Ectodermal cell (in vitro differentiated cells): ENCODE measurements around the gene APPL1. TPM values are rescaled to one million over a fixed set of nuclear protein-coding genes. Genes with fewer than 3 reads are reported as not detected.
A peak's percentile ranks its signal among the peaks of the same experiment; 100 is the strongest.

Source experiments
- H3K27ac ChIP-seq: 2 replicates; pipeline ENCODE4 v1.7.0; 2013; ENCODE audit warnings: mild to moderate bottlenecking, low read depth, low read length; ENCODE audit not compliant: insufficient read depth, poor library complexity, severe bottlenecking
- H3K27me3 ChIP-seq: 2 replicates; pipeline ENCODE4 v1.7.0; 2013; ENCODE audit warnings: mild to moderate bottlenecking, low read length; ENCODE audit not compliant: insufficient read depth, control insufficient read depth, poor library complexity, severe bottlenecking
- H3K36me3 ChIP-seq: one replicate; pipeline ENCODE4 v1.7.0; 2013; ENCODE audit warnings: low read length; ENCODE audit not compliant: control insufficient read depth, insufficient read depth
- H3K4me1 ChIP-seq: one replicate; pipeline ENCODE4 v1.7.0; 2013; ENCODE audit warnings: low read length; ENCODE audit not compliant: control insufficient read depth, insufficient read depth
- H3K4me3 ChIP-seq: 2 replicates; pipeline ENCODE4 v1.7.0; 2013; ENCODE audit warnings: low read depth, low read length, control low read depth; ENCODE audit not compliant: insufficient read depth
- H3K9me3 ChIP-seq: 2 replicates; pipeline ENCODE4 v1.7.0; 2013; ENCODE audit warnings: mild to moderate bottlenecking, low read length, moderate library complexity; ENCODE audit not compliant: control insufficient read depth
- WGBS, 2 experiments: methylation state at CpG; one replicate each; pipeline ENCODE4 v1.1.7; 2013; ENCODE audit warnings: missing lambda C conversion rate in 2 of 2; 5-methylcytosine and 5-hydroxymethylcytosine counted together
- polyA plus RNA-seq, 4 experiments: library from polyadenylated mRNA; stranded (reverse); fragments of 50-300 nt; gene quantifications; one replicate each; pipeline ENCODE4 v1.2.3, GENCODE V29; 2013

APPL1 gene
- 13.3 TPM for polyA plus RNA-seq (2013, experiment 1 of 4)
- polyA plus RNA-seq (2013, experiment 2 of 4): 17.3 TPM
- polyA plus RNA-seq (2013, experiment 3 of 4): 12.9 TPM
- 13.1 TPM for polyA plus RNA-seq (2013, experiment 4 of 4)

GRCh38 chr3:57227204-57227929 lies at the start of gene APPL1:
Gene APPL1, plus strand, starts transcription at chr3:57227729. Its CDS starts 155 bp downstream, at chr3:57227884.
- no peaks in the 10 kb centered on the region for H3K36me3 ChIP-seq
- H3K4me1 ChIP-seq: no peaks in the 10 kb centered on the region
- H3K27ac ChIP-seq: peak within 1 kb of the TSS; percentile 59
- peak within 1 kb of the TSS; percentile 69 for H3K4me3 ChIP-seq
- H3K27me3 ChIP-seq: peaks cover 21% of the 10 kb centered on the region
- 2% methylated on average over 71 of the region's 71 CpGs for WGBS, 2 experiments
- H3K9me3 ChIP-seq: no peaks in the 10 kb centered on the region

GRCh38 chr3:57179580-57180410 lies 47.7 kb upstream of the APPL1 start:
- Histone ChIP-seq H3K9me3 (no peaks in the 10 kb centered on the region), H3K27ac (no peak overlapping the region), H3K27me3 (no peaks in the 10 kb centered on the region), H3K36me3 (no peaks in the 10 kb centered on the region), H3K4me1 (no peaks in the 10 kb centered on the region), H3K4me3 (no peak overlapping the region)
- WGBS, 2 experiments: 79 to 81% methylated on average over 5 of the region's 5 CpGs

GRCh38 chr3:57184526-57184925 lies 43.0 kb upstream of the APPL1 start:
- Histone ChIP-seq H3K9me3 (no peaks in the 10 kb centered on the region), H3K27ac (no peak overlapping the region), H3K36me3 (no peaks in the 10 kb centered on the region), H3K27me3 (no peaks in the 10 kb centered on the region), H3K4me1 (no peaks in the 10 kb centered on the region), H3K4me3 (no peak overlapping the region)
- 50 to 65% methylated on average over 4 to 5 of the region's 6 CpGs for WGBS, 2 experiments

GRCh38 chr3:57192028-57192427 lies 35.5 kb upstream of the APPL1 start:
- WGBS, 2 experiments: 83 to 90% methylated on average over 1 to 3 of the region's 3 CpGs
- no peaks in the 10 kb centered on the region for H3K27me3 ChIP-seq
- H3K4me3 ChIP-seq: no peak overlapping the region
- no peaks in the 10 kb centered on the region for H3K9me3 ChIP-seq
- H3K36me3 ChIP-seq: no peaks in the 10 kb centered on the region
- no peak overlapping the region for H3K27ac ChIP-seq
- no peaks in the 10 kb centered on the region for H3K4me1 ChIP-seq

- H3K27me3 ChIP-seq: no peaks in the 10 kb centered on the region
- H3K9me3 ChIP-seq: no peaks in the 10 kb centered on the region
- H3K36me3 ChIP-seq: no peaks in the 10 kb centered on the region
- H3K27ac ChIP-seq: no peak overlapping the region
- H3K4me1 ChIP-seq: no peaks in the 10 kb centered on the region
- 82 to 96% methylated on average over 4 of the region's 4 CpGs for WGBS, 2 experiments
- no peak overlapping the region for H3K4me3 ChIP-seq
Measured at GRCh38 chr3:57194641-57195040, 32.9 kb upstream of the APPL1 start.

- no peak within 1 kb of the TSS for H3K4me3 ChIP-seq
- WGBS, 2 experiments: 1 to 7% methylated on average over 4 of the region's 4 CpGs
- H3K4me1 ChIP-seq: no peaks in the 10 kb centered on the region
- no peaks in the 10 kb centered on the region for H3K9me3 ChIP-seq
- no peaks in the 10 kb centered on the region for H3K36me3 ChIP-seq
- peaks cover 6% of the 10 kb centered on the region for H3K27me3 ChIP-seq
- H3K27ac ChIP-seq: no peak within 1 kb of the TSS
Measured at GRCh38 chr3:57199895-57200297, 27.6 kb upstream of the APPL1 start, which contains the start of gene HESX1. Gene HESX1, minus strand, starts transcription at chr3:57199978. Its CDS starts 60 bp downstream, at chr3:57199918.

- H3K4me3 ChIP-seq: no peak overlapping the region
- 94 to 95% methylated on average over 2 of the region's 2 CpGs for WGBS, 2 experiments
Measured at GRCh38 chr3:57206423-57206822, 21.1 kb upstream of the APPL1 start.

GRCh38 chr3:57221883-57222282 lies 5.6 kb upstream of the APPL1 start:
- Histone ChIP-seq H3K27me3 (peaks cover 4% of the 10 kb centered on the region), H3K27ac (no peak overlapping the region), H3K36me3 (no peaks in the 10 kb centered on the region), H3K4me3 (no peak overlapping the region), H3K4me1 (no peaks in the 10 kb centered on the region), H3K9me3 (no peaks in the 10 kb centered on the region)
- WGBS, 2 experiments: 71 to 78% methylated on average over 1 to 2 of the region's 2 CpGs

More at GRCh38 chr3:57206423-57206822, 21.1 kb upstream of the APPL1 start:
- Histone ChIP-seq H3K36me3 (no peaks in the 10 kb centered on the region), H3K9me3 (no peaks in the 10 kb centered on the region), H3K27ac (no peak overlapping the region), H3K27me3 (no peaks in the 10 kb centered on the region), H3K4me1 (no peaks in the 10 kb centered on the region)

- Histone ChIP-seq H3K36me3 (no peaks in the 10 kb centered on the region), H3K27ac (no peak overlapping the region), H3K4me1 (no peaks in the 10 kb centered on the region), H3K4me3 (no peak overlapping the region), H3K27me3 (peaks cover 21% of the 10 kb centered on the region), H3K9me3 (no peaks in the 10 kb centered on the region)
- WGBS, 2 experiments: 84 to 95% methylated on average over 3 to 4 of the region's 4 CpGs
Measured at GRCh38 chr3:57224856-57225255, 2.7 kb upstream of the APPL1 start.

GRCh38 chr3:57226176-57226575 lies 1.4 kb upstream of the APPL1 start:
- Histone ChIP-seq H3K9me3 (no peaks in the 10 kb centered on the region), H3K4me1 (no peaks in the 10 kb centered on the region), H3K27me3 (peaks cover 21% of the 10 kb centered on the region), H3K36me3 (no peaks in the 10 kb centered on the region), H3K4me3 (no peak overlapping the region), H3K27ac (no peak overlapping the region)
- whole genome bisulfite sequencing, 2 experiments: 83 to 100% methylated on average over 1 of the region's 2 CpGs
